SH-SY5Y (cell line): ENCODE results near the gene DISC1.

Experiments
- GATA2 ChIP-seq: IDR thresholded peaks from 2 replicates; pipeline ENCODE4 v1.6.1; 2011; ENCODE audit warnings: mild to moderate bottlenecking, low read depth, low read length
- GATA3 ChIP-seq: IDR thresholded peaks from 2 replicates; pipeline ENCODE4 v1.6.1; 2011; ENCODE audit warnings: low read depth, mild to moderate bottlenecking, low read length, moderate library complexity

DISC1 gene

GRCh38 chr1:231808116-231808515, 181.5 kb downstream of the DISC1 start:
- TF ChIP-seq GATA3, result no peak
- no peak for TF ChIP-seq GATA2

- TF ChIP-seq GATA2, result no peak
- TF ChIP-seq GATA3, result no peak
Observed at GRCh38 chr1:231808990-231809389, 182.4 kb downstream of the DISC1 start.

- no peak for TF ChIP-seq GATA3
- no peak for TF ChIP-seq GATA2
Observed at GRCh38 chr1:231810415-231810814, 183.8 kb downstream of the DISC1 start.

- TF ChIP-seq GATA2, result no peak
- TF ChIP-seq GATA3, result no peak
Observed at GRCh38 chr1:231814021-231814420, 187.4 kb downstream of the DISC1 start.

GRCh38 chr1:231814521-231814920, 187.9 kb downstream of the DISC1 start:
- TF ChIP-seq GATA2, result no peak

GRCh38 chr1:231817801-231818200, 191.2 kb downstream of the DISC1 start:
- TF ChIP-seq GATA2, result no peak
- no peak for TF ChIP-seq GATA3

- TF ChIP-seq GATA3 (no peak), GATA2 (no peak)
Observed at GRCh38 chr1:231818337-231818736, 191.7 kb downstream of the DISC1 start.

- TF ChIP-seq GATA3, result no peak
- no peak for TF ChIP-seq GATA2
Observed at GRCh38 chr1:231821281-231821680, 194.7 kb downstream of the DISC1 start.

- no peak for TF ChIP-seq GATA2
- no peak for TF ChIP-seq GATA3
Observed at GRCh38 chr1:231822041-231822440, 195.5 kb downstream of the DISC1 start.

- no peak for TF ChIP-seq GATA3
- TF ChIP-seq GATA2, result no peak
Observed at GRCh38 chr1:231826566-231826965, 200.0 kb downstream of the DISC1 start.

GRCh38 chr1:231827337-231828105, 200.9 kb downstream of the DISC1 start:
- no peak for TF ChIP-seq GATA3
- no peak for TF ChIP-seq GATA2

GRCh38 chr1:231828182-231828920, 201.8 kb downstream of the DISC1 start:
- no peak for TF ChIP-seq GATA2
- no peak for TF ChIP-seq GATA3

GRCh38 chr1:231829332-231829731, 202.7 kb downstream of the DISC1 start:
- TF ChIP-seq GATA3, result no peak
- no peak for TF ChIP-seq GATA2

GRCh38 chr1:231836227-231836893, 209.8 kb downstream of the DISC1 start:
- no peak for TF ChIP-seq GATA2
- no peak for TF ChIP-seq GATA3

- no peak for TF ChIP-seq GATA2
- TF ChIP-seq GATA3, result no peak
Observed at GRCh38 chr1:231838521-231838920, 211.9 kb downstream of the DISC1 start.

GRCh38 chr1:231839999-231840398, 213.4 kb downstream of the DISC1 start:
- no peak for TF ChIP-seq GATA2
- TF ChIP-seq GATA3, result no peak
